ENCODE measurements around the gene DRC1. TPM values are rescaled to one million over a fixed set of nuclear protein-coding genes. Genes with fewer than 3 reads are reported as not detected.

Gene DRC1
- total and polyA plus RNA-seq, 2 donors (not counting 1 experiment from before 2014, with no cell fraction given), result under 0.01 to 0.10 TPM

- Histone ChIP-seq H3K27me3 (ENCODE audit: control insufficient read depth, insufficient read depth, low read length) (peaks cover 10% of the 10 kb centered on the region), H3K27ac (ENCODE audit: insufficient read depth, low read length) (no peak overlapping the region), H3K4me2 (ENCODE audit: extremely low read depth, insufficient read depth, low read length) (no peak overlapping the region), H4K20me1 (ENCODE audit: control insufficient read depth, extremely low read depth, insufficient read depth, low read length) (no peaks in the 10 kb centered on the region), H3K36me3 (ENCODE audit: control insufficient read depth, insufficient read depth, low read length) (no peaks in the 10 kb centered on the region), H3K79me2 (ENCODE audit: control insufficient read depth, insufficient read depth, low read length) (no peaks in the 10 kb centered on the region), H2AFZ (ENCODE audit: low read length) (no peak overlapping the region), H3K9ac (ENCODE audit: insufficient read depth, low read length) (no peak overlapping the region), H3K9me3 (ENCODE audit: control insufficient read depth, insufficient read depth, low read depth, low read length) (no peaks in the 10 kb centered on the region), H3K4me3 (replicated peaks in 1 of 4; ENCODE audit: control extremely low read depth in 1 of 4, insufficient read depth in 1 of 4, low read depth in 3 of 4, low read length in 4 of 4) (no peak overlapping the region), H3K4me1 (ENCODE audit: control insufficient read depth, extremely low read depth, insufficient read depth, low read length) (no peaks in the 10 kb centered on the region)
- no peak for TF ChIP-seq CTCF (conservative IDR thresholded peaks at IDR 0.05 in 1 of 2, IDR thresholded peaks at IDR 0.05 in 1 of 2; ENCODE audit: low read depth in 1 of 2, low read length in 2 of 2)
- TF ChIP-seq EZH2 (IDR thresholded peaks at IDR 0.05; ENCODE audit: low read length, missing control alignments), result no peak
- DNase-seq (ENCODE audit: low read depth in 2 of 2), result no peak
These were observed 83.4 kb downstream of the DRC1 start for GRCh38 chr2:26485099-26485498.

- Histone ChIP-seq H3K4me3 (replicated peaks in 1 of 4; ENCODE audit: control extremely low read depth in 1 of 4, insufficient read depth in 1 of 4, low read depth in 3 of 4, low read length in 4 of 4) (no peak overlapping the region), H4K20me1 (ENCODE audit: control insufficient read depth, extremely low read depth, insufficient read depth, low read length) (no peaks in the 10 kb centered on the region), H3K4me1 (ENCODE audit: control insufficient read depth, extremely low read depth, insufficient read depth, low read length) (no peaks in the 10 kb centered on the region), H3K27ac (ENCODE audit: insufficient read depth, low read length) (no peak overlapping the region), H3K79me2 (ENCODE audit: control insufficient read depth, insufficient read depth, low read length) (no peaks in the 10 kb centered on the region), H2AFZ (ENCODE audit: low read length) (no peak overlapping the region), H3K36me3 (ENCODE audit: control insufficient read depth, insufficient read depth, low read length) (no peaks in the 10 kb centered on the region), H3K27me3 (ENCODE audit: control insufficient read depth, insufficient read depth, low read length) (peaks cover 10% of the 10 kb centered on the region), H3K4me2 (ENCODE audit: extremely low read depth, insufficient read depth, low read length) (no peak overlapping the region), H3K9ac (ENCODE audit: insufficient read depth, low read length) (no peak overlapping the region), H3K9me3 (ENCODE audit: control insufficient read depth, insufficient read depth, low read depth, low read length) (no peaks in the 10 kb centered on the region)
- no peak for TF ChIP-seq EZH2 (IDR thresholded peaks at IDR 0.05; ENCODE audit: low read length, missing control alignments)
- no peak for TF ChIP-seq CTCF (conservative IDR thresholded peaks at IDR 0.05 in 1 of 2, IDR thresholded peaks at IDR 0.05 in 1 of 2; ENCODE audit: low read depth in 1 of 2, low read length in 2 of 2)
- DNase-seq (ENCODE audit: low read depth in 2 of 2), result no peak
These were observed 84.2 kb downstream of the DRC1 start for GRCh38 chr2:26485725-26486418.

GRCh38 chr2:26486789-26487188 is 85.1 kb downstream of the DRC1 start:
- H3K9me3 ChIP-seq (ENCODE audit: control insufficient read depth, insufficient read depth, low read depth, low read length), result no peaks in the 10 kb centered on the region
- no peaks in the 10 kb centered on the region for H3K36me3 ChIP-seq (ENCODE audit: control insufficient read depth, insufficient read depth, low read length)
- H3K4me2 ChIP-seq (ENCODE audit: extremely low read depth, insufficient read depth, low read length), result no peak overlapping the region
- no peaks in the 10 kb centered on the region for H4K20me1 ChIP-seq (ENCODE audit: control insufficient read depth, extremely low read depth, insufficient read depth, low read length)
- H2AFZ ChIP-seq (ENCODE audit: low read length), result no peak overlapping the region
- H3K27ac ChIP-seq (ENCODE audit: insufficient read depth, low read length), result no peak overlapping the region
- peaks cover 10% of the 10 kb centered on the region for H3K27me3 ChIP-seq (ENCODE audit: control insufficient read depth, insufficient read depth, low read length)
- DNase-seq (ENCODE audit: low read depth in 2 of 2), result no peak
- H3K4me1 ChIP-seq (ENCODE audit: control insufficient read depth, extremely low read depth, insufficient read depth, low read length), result no peaks in the 10 kb centered on the region
- TF ChIP-seq EZH2 (IDR thresholded peaks at IDR 0.05; ENCODE audit: low read length, missing control alignments), result no peak
- no peak for TF ChIP-seq CTCF (conservative IDR thresholded peaks at IDR 0.05 in 1 of 2, IDR thresholded peaks at IDR 0.05 in 1 of 2; ENCODE audit: low read depth in 1 of 2, low read length in 2 of 2)
- no peak overlapping the region for H3K4me3 ChIP-seq (replicated peaks in 1 of 4; ENCODE audit: control extremely low read depth in 1 of 4, insufficient read depth in 1 of 4, low read depth in 3 of 4, low read length in 4 of 4)
- H3K9ac ChIP-seq (ENCODE audit: insufficient read depth, low read length), result no peak overlapping the region
- H3K79me2 ChIP-seq (ENCODE audit: control insufficient read depth, insufficient read depth, low read length), result no peaks in the 10 kb centered on the region
